Measurements from ENCODE around the gene C1QTNF4. TPM values are rescaled to one million over a fixed set of nuclear protein-coding genes. Genes with fewer than 3 reads are reported as not detected.

C1QTNF4 gene
- total and polyA plus RNA-seq, 9 of the 15 experiments (the other 6 are each of a cell fraction or from before 2014, with no cell fraction given), result not detected

DNA sequence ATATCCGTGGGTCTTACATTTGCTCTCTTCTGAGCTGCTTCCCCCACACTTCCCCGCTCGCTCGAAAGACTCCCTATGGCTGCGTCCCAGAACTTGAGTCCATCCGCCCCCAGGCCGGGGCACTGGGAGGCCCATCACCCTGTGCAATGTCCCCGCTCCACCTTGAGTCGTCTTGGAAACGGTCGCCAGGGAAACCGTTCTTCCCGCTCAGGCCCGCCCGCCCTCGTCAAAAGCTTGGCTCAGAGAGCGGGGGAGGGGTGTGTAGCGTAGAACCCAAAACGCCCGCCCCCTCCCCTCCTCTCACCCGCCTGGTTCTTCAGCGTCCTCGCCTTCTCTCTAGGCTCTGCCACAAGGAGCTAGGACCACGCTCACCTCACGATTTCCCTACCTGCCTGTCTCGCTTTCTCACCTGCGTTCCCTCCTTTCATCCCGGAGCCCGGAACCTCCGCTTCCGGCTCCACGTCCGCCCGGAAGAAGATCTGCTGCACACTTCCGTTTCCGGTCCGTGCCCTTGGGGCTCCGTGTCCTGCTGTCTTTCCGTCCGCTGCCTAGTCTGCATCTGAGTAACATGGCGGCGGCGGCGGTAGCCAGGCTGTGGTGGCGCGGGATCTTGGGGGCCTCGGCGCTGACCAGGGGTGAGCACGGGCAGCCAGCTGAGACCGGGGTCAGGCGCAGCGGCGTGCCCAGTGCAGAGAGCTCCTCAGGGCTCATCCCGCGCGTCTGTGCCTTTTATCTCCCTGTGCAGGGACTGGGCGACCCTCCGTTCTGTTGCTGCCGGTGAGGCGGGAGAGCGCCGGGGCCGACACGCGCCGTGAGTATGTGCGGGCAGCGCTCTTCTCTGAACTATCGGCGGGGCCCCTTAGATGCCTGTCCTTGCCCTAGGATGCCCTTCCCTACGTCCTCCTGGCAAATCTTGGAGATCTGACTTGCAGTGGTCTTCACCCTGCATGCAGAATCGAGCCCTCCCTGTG is 15.4 kb downstream of the C1QTNF4 start, which contains the start of the genes KBTBD4 and NDUFS3 (continued):
- 0 out of 2 replicates have a peak, but pooled peaks have one; percentile 50 for TF ChIP-seq IRF9 (tag; IDR thresholded peaks at IDR 0.05)
- TF ChIP-seq, protein P1, sequence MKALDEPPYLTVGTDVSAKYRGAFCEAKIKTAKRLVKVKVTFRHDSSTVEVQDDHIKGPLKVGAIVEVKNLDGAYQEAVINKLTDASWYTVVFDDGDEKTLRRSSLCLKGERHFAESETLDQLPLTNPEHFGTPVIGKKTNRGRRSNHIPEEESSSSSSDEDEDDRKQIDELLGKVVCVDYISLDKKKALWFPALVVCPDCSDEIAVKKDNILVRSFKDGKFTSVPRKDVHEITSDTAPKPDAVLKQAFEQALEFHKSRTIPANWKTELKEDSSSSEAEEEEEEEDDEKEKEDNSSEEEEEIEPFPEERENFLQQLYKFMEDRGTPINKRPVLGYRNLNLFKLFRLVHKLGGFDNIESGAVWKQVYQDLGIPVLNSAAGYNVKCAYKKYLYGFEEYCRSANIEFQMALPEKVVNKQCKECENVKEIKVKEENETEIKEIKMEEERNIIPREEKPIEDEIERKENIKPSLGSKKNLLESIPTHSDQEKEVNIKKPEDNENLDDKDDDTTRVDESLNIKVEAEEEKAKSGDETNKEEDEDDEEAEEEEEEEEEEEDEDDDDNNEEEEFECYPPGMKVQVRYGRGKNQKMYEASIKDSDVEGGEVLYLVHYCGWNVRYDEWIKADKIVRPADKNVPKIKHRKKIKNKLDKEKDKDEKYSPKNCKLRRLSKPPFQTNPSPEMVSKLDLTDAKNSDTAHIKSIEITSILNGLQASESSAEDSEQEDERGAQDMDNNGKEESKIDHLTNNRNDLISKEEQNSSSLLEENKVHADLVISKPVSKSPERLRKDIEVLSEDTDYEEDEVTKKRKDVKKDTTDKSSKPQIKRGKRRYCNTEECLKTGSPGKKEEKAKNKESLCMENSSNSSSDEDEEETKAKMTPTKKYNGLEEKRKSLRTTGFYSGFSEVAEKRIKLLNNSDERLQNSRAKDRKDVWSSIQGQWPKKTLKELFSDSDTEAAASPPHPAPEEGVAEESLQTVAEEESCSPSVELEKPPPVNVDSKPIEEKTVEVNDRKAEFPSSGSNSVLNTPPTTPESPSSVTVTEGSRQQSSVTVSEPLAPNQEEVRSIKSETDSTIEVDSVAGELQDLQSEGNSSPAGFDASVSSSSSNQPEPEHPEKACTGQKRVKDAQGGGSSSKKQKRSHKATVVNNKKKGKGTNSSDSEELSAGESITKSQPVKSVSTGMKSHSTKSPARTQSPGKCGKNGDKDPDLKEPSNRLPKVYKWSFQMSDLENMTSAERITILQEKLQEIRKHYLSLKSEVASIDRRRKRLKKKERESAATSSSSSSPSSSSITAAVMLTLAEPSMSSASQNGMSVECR (CRISPR knock-in tag; IDR thresholded peaks at IDR 0.05), result peak; percentile 87
- TF ChIP-seq BCOR (IDR thresholded peaks at IDR 0.05), result peak; percentile 90
- TF ChIP-seq, protein P2, sequence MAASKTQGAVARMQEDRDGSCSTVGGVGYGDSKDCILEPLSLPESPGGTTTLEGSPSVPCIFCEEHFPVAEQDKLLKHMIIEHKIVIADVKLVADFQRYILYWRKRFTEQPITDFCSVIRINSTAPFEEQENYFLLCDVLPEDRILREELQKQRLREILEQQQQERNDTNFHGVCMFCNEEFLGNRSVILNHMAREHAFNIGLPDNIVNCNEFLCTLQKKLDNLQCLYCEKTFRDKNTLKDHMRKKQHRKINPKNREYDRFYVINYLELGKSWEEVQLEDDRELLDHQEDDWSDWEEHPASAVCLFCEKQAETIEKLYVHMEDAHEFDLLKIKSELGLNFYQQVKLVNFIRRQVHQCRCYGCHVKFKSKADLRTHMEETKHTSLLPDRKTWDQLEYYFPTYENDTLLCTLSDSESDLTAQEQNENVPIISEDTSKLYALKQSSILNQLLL (CRISPR knock-in tag; IDR thresholded peaks at IDR 0.05; ENCODE audit: borderline replicate concordance), result no peak
- no peak; the same call in 1 of the 2 replicates for TF ChIP-seq MGA (IDR thresholded peaks at IDR 0.05)
- TF ChIP-seq RFX1 (IDR thresholded peaks at IDR 0.05), result peak; percentile 99
- TF ChIP-seq GABPB1 (CRISPR knock-in tag; IDR thresholded peaks at IDR 0.05), result peak; percentile 100

All from K562 (cell line).